ENCODE results near the gene KAZN. TPM values are rescaled to one million over a fixed set of nuclear protein-coding genes. Genes with fewer than 3 reads are reported as not detected.

KAZN gene
- polyA plus RNA-seq, 3 donors = 2.6 to 13.7 (median 10.8) TPM

- no peak overlapping the region for H3K27ac ChIP-seq (ENCODE audit: low read depth, low read length)
- 85 to 92% (median 89%) methylated on average over 12 of the region's 12 CpGs for WGBS, 3 donors
Observed at GRCh38 chr1:14912839-14913481, 314.5 kb downstream of the KAZN start.

DNA sequence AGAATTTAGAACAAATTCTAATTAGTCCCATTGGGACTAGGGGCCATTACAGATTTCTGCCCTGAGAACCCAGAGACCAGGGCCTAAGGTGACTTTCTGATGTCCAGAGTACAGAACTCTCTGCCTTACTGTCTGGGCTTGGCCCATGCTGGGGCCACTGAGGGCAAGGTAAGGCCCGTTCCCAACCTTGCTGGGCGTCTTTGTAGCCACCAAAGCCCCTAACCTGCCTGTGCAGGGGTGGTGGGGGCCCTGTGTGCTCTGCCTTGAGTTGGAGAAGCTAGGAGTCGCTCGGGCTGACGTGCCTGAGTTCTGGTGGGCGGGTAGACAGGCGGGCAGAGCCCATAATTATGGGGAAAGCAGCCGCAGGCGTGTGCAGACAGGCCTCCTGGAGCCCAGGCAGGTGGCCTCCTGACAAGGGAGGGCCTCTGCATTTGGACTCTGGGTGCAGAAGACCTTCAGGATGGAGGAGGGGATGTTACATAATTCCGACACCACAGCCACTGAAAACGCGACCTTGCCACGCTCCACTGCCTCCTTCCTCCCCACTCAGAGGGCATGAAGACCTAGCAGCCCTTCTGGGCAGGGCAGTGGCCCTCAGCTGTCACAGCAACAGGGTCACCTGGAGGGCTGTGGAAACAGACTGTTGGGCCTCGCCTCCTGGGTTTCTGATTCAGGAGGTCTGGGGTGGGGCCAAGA lies 315.1 kb downstream of the KAZN start:
- no peak overlapping the region for H3K27ac ChIP-seq (ENCODE audit: low read depth, low read length)
- WGBS, 3 donors = 78 to 89% (median 81%) methylated on average over 14 of the region's 14 CpGs

DNA sequence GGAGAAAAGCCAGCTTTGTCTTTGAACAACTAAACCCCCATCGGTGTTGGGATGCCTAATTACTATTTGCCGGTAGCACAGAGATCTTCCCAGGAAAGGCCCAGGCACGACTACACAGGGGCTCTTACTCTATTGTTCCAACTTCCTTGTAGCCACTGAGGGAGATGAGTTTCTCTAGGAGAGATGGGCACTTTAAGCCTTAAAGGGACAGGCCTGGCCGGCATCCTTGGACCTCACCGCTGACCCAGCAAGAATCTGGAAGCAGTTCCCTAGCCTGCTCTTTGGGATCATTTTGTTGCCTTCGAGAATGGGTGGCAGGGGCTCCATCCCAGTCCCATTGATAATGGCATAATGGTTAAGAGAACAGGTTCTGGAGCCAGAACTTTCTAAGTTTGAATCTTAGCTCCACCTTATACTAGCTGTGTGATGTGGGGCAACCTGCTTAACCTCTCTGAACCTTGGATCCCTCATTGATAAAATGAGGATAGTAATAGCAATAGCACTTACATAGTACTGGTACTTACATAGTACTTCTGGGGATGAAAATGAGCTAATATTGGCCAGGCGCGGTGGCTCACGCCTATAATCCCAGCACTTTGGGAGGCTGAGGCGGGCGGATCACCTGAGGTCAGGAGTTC lies 316.0 kb downstream of the KAZN start:
- 79 to 87% (median 82%) methylated on average over 11 of the region's 11 CpGs for WGBS, 3 donors
- H3K27ac ChIP-seq (ENCODE audit: low read depth, low read length) = no peak overlapping the region

GRCh38 chr1:14915356-14916054 lies 317.0 kb downstream of the KAZN start:
- WGBS, 3 donors = 31 to 48% (median 47%) methylated on average over 9 of the region's 9 CpGs
- H3K27ac ChIP-seq (ENCODE audit: low read depth, low read length) = no peak overlapping the region

- WGBS, 3 donors = 92% methylated on average over 10 of the region's 10 CpGs
- no peak overlapping the region for H3K27ac ChIP-seq (ENCODE audit: low read depth, low read length)
Observed at GRCh38 chr1:14919289-14919688, 320.8 kb downstream of the KAZN start.

DNA sequence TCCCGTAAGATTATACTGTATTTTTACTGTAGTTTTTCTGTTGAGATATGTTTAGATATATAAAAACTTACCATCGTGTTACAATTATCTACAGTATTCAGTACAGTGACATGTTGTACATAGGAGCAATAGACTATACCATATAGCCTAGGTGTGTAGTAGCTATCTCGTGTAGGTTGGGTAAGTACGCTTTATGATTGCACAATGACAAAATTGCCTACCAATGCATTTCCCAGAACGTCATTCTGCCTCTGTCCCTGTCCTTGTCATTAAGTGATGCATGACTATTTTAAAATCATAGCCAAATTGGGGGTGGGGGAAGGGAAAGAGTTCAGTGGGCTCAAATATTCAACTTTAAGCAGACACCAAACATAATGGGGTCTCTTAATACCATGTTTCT lies 321.3 kb downstream of the KAZN start:
- H3K27ac ChIP-seq (ENCODE audit: low read depth, low read length) = no peak overlapping the region
- 56 to 66% (median 57%) methylated on average over 5 of the region's 5 CpGs for WGBS, 3 donors

DNA sequence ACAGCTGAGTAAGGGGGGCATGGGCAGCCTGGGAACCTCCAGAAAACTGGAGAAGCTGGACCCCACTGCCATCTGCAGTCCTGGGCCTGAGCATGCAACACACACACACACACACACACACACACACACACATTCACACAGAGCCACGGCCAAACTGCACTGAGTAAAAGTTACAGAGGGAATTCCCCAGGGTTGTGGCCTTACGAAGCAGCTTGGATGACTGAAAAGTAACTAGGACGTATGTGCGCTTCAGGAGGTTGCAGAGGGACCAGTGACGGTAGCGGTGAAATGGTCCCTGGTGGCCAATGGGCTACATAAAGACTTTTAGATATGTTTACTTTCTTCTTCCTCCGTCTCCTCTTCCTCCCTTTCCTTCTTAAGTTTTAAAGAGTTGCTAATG lies 322.6 kb downstream of the KAZN start:
- H3K27ac ChIP-seq (ENCODE audit: low read depth, low read length) = no peak overlapping the region

GRCh38 chr1:14922942-14923726 lies 324.6 kb downstream of the KAZN start:
- WGBS, 3 donors = 85 to 87% (median 85%) methylated on average over 11 of the region's 11 CpGs
- no peak overlapping the region for H3K27ac ChIP-seq (ENCODE audit: low read depth, low read length)

More for the DNA sequence above, 322.6 kb downstream of the KAZN start:
- WGBS, 3 donors = 53 to 66% (median 60%) methylated on average over 7 of the region's 7 CpGs

GRCh38 chr1:14923727-14924452 lies 325.4 kb downstream of the KAZN start:
- WGBS, 3 donors = 3 to 6% (median 5%) methylated on average over 49 to 101 of the region's 101 CpGs
- no peak overlapping the region for H3K27ac ChIP-seq (ENCODE audit: low read depth, low read length)

GRCh38 chr1:14924455-14925331 lies 326.2 kb downstream of the KAZN start:
- H3K27ac ChIP-seq (ENCODE audit: low read depth, low read length) = peak overlapping the region; percentile 64
- 1% methylated on average over 46 to 94 of the region's 94 CpGs for WGBS, 3 donors

GRCh38 chr1:14925336-14926136 lies 327.1 kb downstream of the KAZN start:
- no peak overlapping the region for H3K27ac ChIP-seq (ENCODE audit: low read depth, low read length)
- WGBS, 3 donors = 39 to 43% (median 43%) methylated on average over 12 of the region's 12 CpGs

DNA sequence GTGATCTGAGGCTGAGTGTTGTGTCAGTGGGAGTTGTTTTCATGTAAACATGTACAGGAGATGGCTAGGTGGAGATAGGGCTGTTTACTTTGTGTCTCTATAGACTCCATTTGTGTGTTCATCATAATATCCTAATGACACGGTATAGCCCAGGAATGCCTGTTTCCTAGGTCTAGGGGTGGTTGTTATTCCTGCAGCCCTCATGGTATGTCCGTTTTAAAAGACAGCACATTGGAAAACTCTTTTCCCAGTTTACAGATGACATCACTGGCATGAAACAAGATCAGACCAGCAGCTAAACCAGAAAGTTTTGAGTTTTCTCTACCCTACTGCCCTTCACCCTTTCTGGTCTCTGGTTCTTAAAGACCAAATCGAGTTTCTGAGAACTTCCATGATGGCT lies 327.7 kb downstream of the KAZN start:
- no peak overlapping the region for H3K27ac ChIP-seq (ENCODE audit: low read depth, low read length)
- 71 to 79% (median 71%) methylated on average over 3 of the region's 3 CpGs for WGBS, 3 donors

GRCh38 chr1:14926818-14927575 lies 328.5 kb downstream of the KAZN start:
- WGBS, 3 donors = 72 to 91% (median 88%) methylated on average over 12 of the region's 12 CpGs

DNA sequence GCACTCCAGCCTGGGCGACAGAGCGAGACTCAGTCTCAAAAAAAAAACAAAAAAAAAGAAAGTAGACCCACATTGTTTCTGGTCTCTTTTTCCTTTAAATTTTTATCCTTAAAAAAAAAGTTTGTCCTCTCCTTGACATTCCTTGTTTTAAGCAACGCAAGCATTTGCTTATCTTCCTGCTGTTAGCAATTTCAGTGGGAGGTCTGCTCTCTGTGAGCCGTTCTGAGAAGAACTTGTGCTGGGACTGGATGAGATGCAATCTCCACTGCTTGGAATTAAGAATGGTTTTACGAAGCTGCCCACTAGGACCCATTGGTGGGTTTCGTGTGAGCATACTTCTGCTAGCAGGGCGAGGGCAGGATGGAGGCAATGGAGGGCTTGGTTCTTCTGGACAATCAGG lies 329.9 kb downstream of the KAZN start:
- no peak overlapping the region for H3K27ac ChIP-seq (ENCODE audit: low read depth, low read length)
- 79 to 80% (median 79%) methylated on average over 7 of the region's 7 CpGs for WGBS, 3 donors

More at GRCh38 chr1:14926818-14927575, 328.5 kb downstream of the KAZN start:
- no peak overlapping the region for H3K27ac ChIP-seq (ENCODE audit: low read depth, low read length)

DNA sequence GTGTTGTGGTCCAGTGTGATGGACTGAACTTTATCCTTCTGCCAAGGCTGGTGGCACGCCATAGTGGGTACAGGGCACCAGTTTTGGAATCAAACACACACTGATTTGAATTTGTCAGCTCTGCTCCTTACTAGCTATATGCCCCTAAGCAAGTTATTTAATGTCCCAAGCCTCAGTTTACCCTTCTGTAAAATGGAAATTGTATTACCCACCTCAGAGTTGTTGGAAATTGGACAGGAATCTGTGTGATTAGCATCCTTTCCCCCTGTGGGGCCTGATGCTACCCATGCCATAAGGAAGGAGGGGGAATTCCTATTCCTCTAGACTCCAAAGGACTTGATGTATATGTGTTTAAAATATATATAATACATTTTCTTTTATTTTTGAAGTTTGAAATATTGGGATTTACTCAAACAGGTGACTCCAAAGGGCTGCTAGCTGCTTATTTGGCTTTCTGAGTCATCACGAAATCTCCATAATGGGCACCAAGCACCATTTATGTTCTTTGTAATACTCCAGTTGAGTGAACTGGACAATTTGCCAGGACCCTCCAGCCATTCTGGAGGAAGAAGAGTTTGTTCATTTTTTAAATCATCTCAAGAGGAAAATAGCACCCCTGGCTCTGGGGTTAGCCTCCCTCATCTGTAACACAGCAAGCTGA lies 330.5 kb downstream of the KAZN start:
- no peak overlapping the region for H3K27ac ChIP-seq (ENCODE audit: low read depth, low read length)
- WGBS, 3 donors = 85 to 91% (median 90%) methylated on average over 2 of the region's 2 CpGs
